HFFc6 (cell line): ENCODE measurements around the gene ZNF106. TPM values are rescaled to one million over a fixed set of nuclear protein-coding genes. Genes with fewer than 3 reads are reported as not detected.

Source experiments
- DNase-seq: peaks from one replicate; pipeline ENCODE4 v3.0.0-alpha.2; 2018
- H3K27ac Mint-ChIP-seq: 2 replicates; pipeline ENCODE4 v1.8.0; 2020; ENCODE audit warnings: mild to moderate bottlenecking, mixed read lengths
- H3K27me3 Mint-ChIP-seq: 2 replicates; pipeline ENCODE4 v1.8.0; 2021; ENCODE audit warnings: mild to moderate bottlenecking, moderate library complexity, mixed read lengths; ENCODE audit not compliant: insufficient read depth
- H3K36me3 Mint-ChIP-seq: 2 replicates; pipeline ENCODE4 v1.8.0; 2021; ENCODE audit warnings: low read depth, mixed read lengths
- H3K4me1 Mint-ChIP-seq: 2 replicates; pipeline ENCODE4 v1.8.0; 2020; ENCODE audit warnings: low read depth, mixed read lengths
- H3K4me3 Mint-ChIP-seq: 2 replicates; pipeline ENCODE4 v1.8.0; 2020; ENCODE audit warnings: mild to moderate bottlenecking, moderate library complexity, mixed read lengths
- H3K9me3 Mint-ChIP-seq: 2 replicates; pipeline ENCODE4 v1.8.0; 2020; ENCODE audit warnings: mild to moderate bottlenecking, mixed read lengths
- CTCF ChIP-seq: fragments of 200-600 bp; sonication (generic); IDR thresholded peaks from 2 replicates; pipeline ENCODE4 v1.5.0; 2021; ENCODE audit warnings: antibody characterized with exemption, mild to moderate bottlenecking
- total RNA-seq, 6 experiments: library from RNA; stranded (reverse); fragmentation: NEBNext Ultra II Directional; extraction: Animal tissue kit (Norgen Biotek cat#: 25700); gene quantifications; 2 replicates in 1 of 6; 3 replicates in 5 of 6; pipeline ENCODE4 v1.2.3, GENCODE V29; 2021

The ZNF106 gene
- total RNA-seq, 6 experiments from 2014 or later: 51.5 to 58.9 (median 56.1) TPM

- H3K4me3 Mint-ChIP-seq: no peak overlapping the region
- peaks cover 4% of the 10 kb centered on the region; the same call in 1 of the 2 replicates for H3K27me3 Mint-ChIP-seq
- H3K4me1 Mint-ChIP-seq: peaks cover 12% of the 10 kb centered on the region; the same call in 1 of the 2 replicates
- H3K36me3 Mint-ChIP-seq: no peaks in the 10 kb centered on the region
- no peak overlapping the region for H3K27ac Mint-ChIP-seq
- no peak for DNase-seq
- TF ChIP-seq CTCF: no peak
- no peaks in the 10 kb centered on the region for H3K9me3 Mint-ChIP-seq
These were observed 104.8 kb downstream of the ZNF106 start for GRCh38 chr15:42385980-42386700.

GRCh38 chr15:42385206-42385979 lies 105.5 kb downstream of the ZNF106 start:
- peak; percentile 86 for TF ChIP-seq CTCF
- DNase-seq: peak; percentile 49
- Mint-ChIP-seq H3K4me3 (no peak overlapping the region), H3K9me3 (no peaks in the 10 kb centered on the region), H3K4me1 (peaks cover 12% of the 10 kb centered on the region; the same call in 1 of the 2 replicates), H3K27ac (no peak overlapping the region), H3K36me3 (no peaks in the 10 kb centered on the region), H3K27me3 (peaks cover 4% of the 10 kb centered on the region; the same call in 1 of the 2 replicates)

- no peak for DNase-seq
- no peaks in the 10 kb centered on the region for H3K36me3 Mint-ChIP-seq
- H3K27me3 Mint-ChIP-seq: peaks cover 4% of the 10 kb centered on the region; the same call in 1 of the 2 replicates
- no peaks in the 10 kb centered on the region for H3K9me3 Mint-ChIP-seq
- H3K4me1 Mint-ChIP-seq: peaks cover 12% of the 10 kb centered on the region; the same call in 1 of the 2 replicates
- H3K27ac Mint-ChIP-seq: no peak overlapping the region
- TF ChIP-seq CTCF: no peak
- H3K4me3 Mint-ChIP-seq: no peak overlapping the region
These were observed 106.3 kb downstream of the ZNF106 start for GRCh38 chr15:42384597-42384996.

- peaks cover 12% of the 10 kb centered on the region for H3K36me3 Mint-ChIP-seq
- H3K4me3 Mint-ChIP-seq: no peak overlapping the region
- DNase-seq: no peak
- no peak overlapping the region for H3K27ac Mint-ChIP-seq
- no peaks in the 10 kb centered on the region for H3K4me1 Mint-ChIP-seq
- TF ChIP-seq CTCF: no peak
- H3K27me3 Mint-ChIP-seq: peaks cover 2% of the 10 kb centered on the region; the same call in 1 of the 2 replicates
- H3K9me3 Mint-ChIP-seq: peaks cover 6% of the 10 kb centered on the region; the same call in 1 of the 2 replicates
These were observed 112.9 kb downstream of the ZNF106 start for GRCh38 chr15:42378011-42378410.

- H3K27ac Mint-ChIP-seq: no peak overlapping the region
These were observed 115.0 kb downstream of the ZNF106 start for GRCh38 chr15:42375941-42376340.

More at GRCh38 chr15:42375941-42376340, 115.0 kb downstream of the ZNF106 start:
- H3K9me3 Mint-ChIP-seq: peaks cover 6% of the 10 kb centered on the region; the same call in 1 of the 2 replicates
- H3K4me3 Mint-ChIP-seq: no peak overlapping the region
- H3K27me3 Mint-ChIP-seq: peaks cover 2% of the 10 kb centered on the region; the same call in 1 of the 2 replicates
- peaks cover 12% of the 10 kb centered on the region for H3K36me3 Mint-ChIP-seq
- H3K4me1 Mint-ChIP-seq: peaks cover 3% of the 10 kb centered on the region
- no peak for TF ChIP-seq CTCF
- DNase-seq: no peak
